Activated T-helper 1 cell treated with anti-CD3 and anti-CD28 coated beads, Interleukin-12 subunit alpha, Interleukin-12 subunit beta, Interleukin-2, Interleukin-4 antibody, amounts not matched to agents 30 ng/mL and 10 ng/mL and 1 ng/mL, durations not matched to agents 14 hours and 24 hours and 36 hours (primary cell): Measurements from ENCODE around the gene ZBTB3. TPM values are rescaled to one million over a fixed set of nuclear protein-coding genes. Genes with fewer than 3 reads are reported as not detected.

Experiments used
- DNase-seq: peaks from one replicate; pipeline ENCODE4 v3.0.0; 2021; ENCODE audit warnings: low spot score
- H3K27ac Mint-ChIP-seq: one replicate; pipeline ENCODE4 v1.8.0; 2021; ENCODE audit warnings: mild to moderate bottlenecking, mixed read lengths
- H3K27me3 Mint-ChIP-seq: one replicate; pipeline ENCODE4 v1.8.0; 2022; ENCODE audit warnings: mild to moderate bottlenecking, moderate library complexity, mixed read lengths; ENCODE audit not compliant: insufficient read depth
- H3K36me3 Mint-ChIP-seq: one replicate; pipeline ENCODE4 v1.8.0; 2021; ENCODE audit warnings: low read depth, mixed read lengths
- H3K4me1 Mint-ChIP-seq: one replicate; pipeline ENCODE4 v1.8.0; 2021; ENCODE audit warnings: low read depth, mixed read lengths
- H3K4me3 Mint-ChIP-seq: one replicate; pipeline ENCODE4 v1.8.0; 2021; ENCODE audit warnings: mild to moderate bottlenecking, moderate library complexity, mixed read lengths
- H3K9me3 Mint-ChIP-seq: one replicate; pipeline ENCODE4 v1.8.0; 2021; ENCODE audit warnings: mixed read lengths
- intact Hi-C: fragments of 100-400 bp; cut with micrococcal nuclease; formaldehyde crosslinking; loops from one replicate; pipeline ENCODE4 v1.15.1; 2024
- total RNA-seq: library from RNA; stranded (reverse); gene quantifications from 2 replicates; pipeline ENCODE4 v1.2.3, GENCODE V29; 2022

Gene ZBTB3
- total RNA-seq, 1 donor from 2014 or later, result 8.7 TPM

DNA sequence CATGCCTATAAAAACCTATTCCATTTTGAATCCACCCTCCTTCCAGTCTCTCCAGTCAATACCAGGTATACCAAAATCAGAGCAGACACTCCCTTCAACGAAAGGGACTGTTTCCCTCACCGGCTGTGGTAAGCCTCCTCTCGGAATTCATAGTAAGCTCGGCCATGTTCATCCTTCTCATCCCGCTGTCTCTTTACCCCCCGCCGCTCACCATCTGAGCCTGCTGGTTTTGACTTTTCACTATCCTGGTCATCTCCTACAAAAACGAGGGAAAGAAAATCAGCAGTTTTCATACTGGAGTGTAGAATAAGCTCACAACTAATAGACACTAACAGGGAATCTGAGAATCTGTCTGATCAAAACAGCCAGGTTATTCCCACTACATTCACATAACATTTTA lies 29.8 kb downstream of the ZBTB3 start:
- Mint-ChIP-seq H3K4me3 (peak overlapping the region; percentile 91), H3K27me3 (no peaks in the 10 kb centered on the region), H3K36me3 (peaks cover 68% of the 10 kb centered on the region), H3K4me1 (peaks cover 61% of the 10 kb centered on the region), H3K27ac (peak overlapping the region; percentile 25), H3K9me3 (no peaks in the 10 kb centered on the region)
- intact Hi-C loops, result loop anchor here (1.0 kb wide), 1 partner anchor 11 kb away; no protein-coding TSS in a partner anchor
- no peak for DNase-seq

- H3K4me1 Mint-ChIP-seq, result peaks cover 73% of the 10 kb centered on the region
- no peak for DNase-seq
- H3K4me3 Mint-ChIP-seq, result no peak overlapping the region
- H3K36me3 Mint-ChIP-seq, result peaks cover 75% of the 10 kb centered on the region
- no peaks in the 10 kb centered on the region for H3K27me3 Mint-ChIP-seq
- no peaks in the 10 kb centered on the region for H3K9me3 Mint-ChIP-seq
- H3K27ac Mint-ChIP-seq, result peak overlapping the region; percentile 31
- intact Hi-C loops, result no loop called here
Observed at GRCh38 chr11:62721994-62722393, 32.0 kb downstream of the ZBTB3 start.

- Mint-ChIP-seq H3K27me3 (no peaks in the 10 kb centered on the region), H3K4me3 (no peak overlapping the region), H3K36me3 (peaks cover 84% of the 10 kb centered on the region), H3K9me3 (no peaks in the 10 kb centered on the region), H3K4me1 (peaks cover 84% of the 10 kb centered on the region), H3K27ac (peak overlapping the region; percentile 49)
- intact Hi-C loops, result no loop called here
- no peak for DNase-seq
Observed at GRCh38 chr11:62719302-62719978, 34.5 kb downstream of the ZBTB3 start.

DNA sequence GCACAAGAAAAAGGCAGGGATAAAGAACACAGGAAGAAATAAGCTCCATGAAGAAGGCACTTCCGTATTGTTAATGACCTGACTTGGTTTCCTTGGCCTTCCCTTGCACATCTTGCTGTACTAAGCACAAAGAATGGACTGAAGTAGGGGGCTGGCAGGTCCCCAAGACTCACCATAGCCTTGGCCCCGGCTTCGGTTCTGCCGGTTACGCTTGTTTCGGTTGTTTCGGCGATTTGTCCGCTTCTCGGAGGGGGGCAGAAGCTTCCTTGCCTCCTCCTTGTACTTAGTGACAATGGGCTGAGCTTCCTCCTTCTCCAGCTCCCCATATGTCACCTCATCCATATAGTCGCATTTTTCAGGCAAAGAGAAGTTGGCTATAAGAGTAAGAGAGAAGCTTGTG lies 37.1 kb downstream of the ZBTB3 start:
- Mint-ChIP-seq H3K27me3 (no peaks in the 10 kb centered on the region), H3K36me3 (peaks cover 80% of the 10 kb centered on the region), H3K9me3 (no peaks in the 10 kb centered on the region), H3K4me1 (peaks cover 83% of the 10 kb centered on the region), H3K27ac (peak overlapping the region; percentile 44), H3K4me3 (no peak overlapping the region)
- intact Hi-C loops, result no loop called here
- DNase-seq, result no peak

GRCh38 chr11:62716206-62716605 lies 37.8 kb downstream of the ZBTB3 start:
- Mint-ChIP-seq H3K9me3 (no peaks in the 10 kb centered on the region), H3K4me1 (peaks cover 77% of the 10 kb centered on the region), H3K27ac (peak overlapping the region; percentile 61), H3K4me3 (no peak overlapping the region), H3K27me3 (no peaks in the 10 kb centered on the region), H3K36me3 (peaks cover 74% of the 10 kb centered on the region)
- intact Hi-C loops, result no loop called here
- DNase-seq, result no peak

GRCh38 chr11:62715150-62716130 lies 38.5 kb downstream of the ZBTB3 start:
- Mint-ChIP-seq H3K4me1 (peaks cover 77% of the 10 kb centered on the region), H3K27ac (peak overlapping the region; percentile 83), H3K27me3 (no peaks in the 10 kb centered on the region), H3K4me3 (no peak overlapping the region), H3K36me3 (peaks cover 73% of the 10 kb centered on the region), H3K9me3 (no peaks in the 10 kb centered on the region)
- no peak for DNase-seq
- intact Hi-C loops, result no loop called here

DNA sequence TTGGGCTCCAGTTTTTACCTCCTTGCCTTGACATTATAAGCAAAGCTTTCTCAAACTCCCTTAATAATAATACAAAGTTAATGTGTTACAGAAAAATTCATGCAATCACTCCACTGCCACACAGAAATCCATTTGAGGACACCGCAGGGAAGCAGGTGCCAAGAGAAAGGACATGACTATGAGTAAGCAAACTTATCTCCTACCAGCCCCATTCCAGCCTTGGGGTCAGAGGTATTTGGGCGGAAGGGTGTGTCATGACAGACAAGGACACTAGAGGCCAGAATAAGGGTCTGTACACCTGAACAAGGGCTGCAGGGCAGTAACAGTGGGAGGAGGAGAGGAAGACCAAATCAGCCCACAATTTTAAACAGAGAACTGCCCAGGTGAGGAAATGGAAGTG lies 40.6 kb downstream of the ZBTB3 start:
- intact Hi-C loops, result loop anchor here (1.0 kb wide), 1 partner anchor 11 kb away; no protein-coding TSS in a partner anchor
- DNase-seq, result no peak
- Mint-ChIP-seq H3K4me3 (peak overlapping the region; percentile 75), H3K9me3 (no peaks in the 10 kb centered on the region), H3K36me3 (peaks cover 69% of the 10 kb centered on the region), H3K27ac (peak overlapping the region; percentile 95), H3K27me3 (no peaks in the 10 kb centered on the region), H3K4me1 (peaks cover 87% of the 10 kb centered on the region)

GRCh38 chr11:62712861-62713260 lies 41.1 kb downstream of the ZBTB3 start:
- no peaks in the 10 kb centered on the region for H3K9me3 Mint-ChIP-seq
- no peaks in the 10 kb centered on the region for H3K27me3 Mint-ChIP-seq
- intact Hi-C loops, result loop anchor here (1.0 kb wide), 1 partner anchor 11 kb away; no protein-coding TSS in a partner anchor
- peaks cover 88% of the 10 kb centered on the region for H3K4me1 Mint-ChIP-seq
- H3K4me3 Mint-ChIP-seq, result peak overlapping the region; percentile 75
- peak overlapping the region; percentile 95 for H3K27ac Mint-ChIP-seq
- peaks cover 64% of the 10 kb centered on the region for H3K36me3 Mint-ChIP-seq
- DNase-seq, result no peak

GRCh38 chr11:62712276-62712812 lies 41.6 kb downstream of the ZBTB3 start:
- H3K4me1 Mint-ChIP-seq, result peaks cover 86% of the 10 kb centered on the region
- H3K27me3 Mint-ChIP-seq, result no peaks in the 10 kb centered on the region
- intact Hi-C loops, result no loop called here

DNA sequence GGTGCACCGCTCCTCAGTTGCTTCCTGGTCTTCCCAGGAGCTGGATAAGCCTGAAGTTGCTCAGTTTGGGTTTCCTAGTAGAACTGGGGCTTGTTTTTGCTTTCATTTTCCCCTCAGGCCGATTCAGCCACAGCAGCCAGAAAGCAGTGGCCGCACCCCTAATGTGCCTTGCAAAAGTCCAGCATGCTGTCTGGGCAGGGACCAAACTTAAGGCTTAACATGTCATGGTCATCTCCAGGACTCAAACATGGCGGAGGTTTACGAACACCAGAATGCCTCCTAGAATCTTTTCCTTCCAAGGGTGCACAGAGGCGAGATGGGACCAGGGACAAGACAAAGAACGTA lies 44.0 kb downstream of the ZBTB3 start:
- Mint-ChIP-seq H3K9me3 (no peaks in the 10 kb centered on the region), H3K36me3 (peaks cover 39% of the 10 kb centered on the region), H3K27ac (peak overlapping the region; percentile 93), H3K4me1 (peaks cover 79% of the 10 kb centered on the region), H3K27me3 (no peaks in the 10 kb centered on the region), H3K4me3 (peak overlapping the region; percentile 90)
- peak; percentile 21 for DNase-seq
- intact Hi-C loops, result no loop called here

More at GRCh38 chr11:62712276-62712812, 41.6 kb downstream of the ZBTB3 start:
- H3K4me3 Mint-ChIP-seq, result peak overlapping the region; percentile 75
- no peaks in the 10 kb centered on the region for H3K9me3 Mint-ChIP-seq
- peaks cover 61% of the 10 kb centered on the region for H3K36me3 Mint-ChIP-seq
- peak overlapping the region; percentile 95 for H3K27ac Mint-ChIP-seq
- no peak for DNase-seq

- DNase-seq, result peak; percentile 94
- H3K27me3 Mint-ChIP-seq, result no peaks in the 10 kb centered on the region
- no peaks in the 10 kb centered on the region for H3K9me3 Mint-ChIP-seq
- peak overlapping the region; percentile 93 for H3K27ac Mint-ChIP-seq
- intact Hi-C loops, result loop anchor here (1.0 to 5.0 kb wide), 14 partner anchors 18 to 587 kb away; partner anchors contain the start of genes C11orf98, CSKMT, GANAB and HNRNPUL2
- H3K4me1 Mint-ChIP-seq, result peaks cover 74% of the 10 kb centered on the region
- H3K36me3 Mint-ChIP-seq, result peaks cover 35% of the 10 kb centered on the region
- H3K4me3 Mint-ChIP-seq, result peak overlapping the region; percentile 90
Observed at GRCh38 chr11:62709247-62710000, 44.5 kb downstream of the ZBTB3 start.

DNA sequence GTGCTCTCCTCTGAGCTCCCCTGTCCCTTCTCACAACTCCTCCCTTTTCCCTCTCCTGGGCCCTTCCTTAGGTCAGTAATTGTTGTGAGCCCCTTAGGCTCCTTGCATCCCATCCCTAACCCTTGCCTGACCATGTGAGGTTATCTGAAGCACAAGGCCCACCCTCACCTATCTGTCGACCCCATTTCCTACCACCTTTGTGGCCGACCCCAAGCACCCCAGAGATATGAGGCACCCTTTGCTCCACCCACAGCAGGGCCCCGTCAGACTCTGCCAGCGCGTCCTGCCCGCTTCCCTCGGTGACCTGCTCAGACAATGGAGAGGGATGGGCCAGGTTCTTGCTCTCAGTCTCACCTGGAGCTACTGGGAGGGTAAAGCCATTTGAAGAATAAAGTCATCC lies 45.2 kb downstream of the ZBTB3 start:
- Mint-ChIP-seq H3K9me3 (no peaks in the 10 kb centered on the region), H3K4me1 (peaks cover 68% of the 10 kb centered on the region), H3K36me3 (peaks cover 30% of the 10 kb centered on the region), H3K4me3 (peak overlapping the region; percentile 90), H3K27ac (peak overlapping the region; percentile 93), H3K27me3 (no peaks in the 10 kb centered on the region)
- intact Hi-C loops, result loop anchor here (1.0 to 5.0 kb wide), 14 partner anchors 19 to 586 kb away; partner anchors contain the start of genes C11orf98, CSKMT, GANAB and HNRNPUL2
- peak; percentile 35 for DNase-seq
